ENCODE results near the gene FAM184B. TPM values are rescaled to one million over a fixed set of nuclear protein-coding genes. Genes with fewer than 3 reads are reported as not detected.

The FAM184B gene
- polyA plus RNA-seq, 3 donors, result not detected

DNA sequence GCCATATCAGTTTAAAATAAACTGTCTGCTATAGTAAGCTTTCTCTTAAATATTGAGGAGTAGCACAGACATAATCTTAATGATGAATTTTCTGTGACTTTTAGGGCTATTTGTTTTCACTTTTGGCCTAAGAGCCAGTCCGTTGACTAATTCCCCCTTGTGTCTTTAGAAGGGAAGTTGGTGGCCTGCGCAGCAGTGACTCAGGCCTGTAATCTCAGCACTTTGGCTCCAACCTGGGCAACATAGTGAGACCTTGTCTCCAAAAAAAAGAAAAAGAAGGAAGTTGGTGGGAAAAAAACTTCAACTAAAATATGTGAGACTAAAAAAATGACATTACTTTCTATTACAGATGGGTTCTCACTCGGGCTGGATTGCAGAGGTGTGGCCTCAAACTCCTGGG, 32.7 kb upstream of the FAM184B start:
- Mint-ChIP-seq H3K4me3 (peak overlapping the region; percentile 23 to 51), H3K27me3 (ENCODE audit: low read depth in 3 of 3) (no peaks in the 10 kb centered on the region), H3K36me3 (peaks cover 8 to 24% of the 10 kb centered on the region in 2 donors), H3K4me1 (peaks cover 35% of the 10 kb centered on the region), H3K27ac (peak overlapping the region; percentile 79 to 92 (median 87)), H3K9me3 (no peaks in the 10 kb centered on the region)
- intact Hi-C loops (cut with micrococcal nuclease), result loop anchor here (5.0 to 10.0 kb wide), 4 partner anchors 199 to 239 kb away; partner anchors contain the start of genes LAP3 (in 2 of the 2), LCORL (in 2 of the 2) and MED28 (in 1 of the 2)
- H3K4me1 ChIP-seq (ENCODE audit: control insufficient read depth in 1 of 2, insufficient read depth in 2 of 2, low read length in 2 of 2), result peaks cover 26 to 48% of the 10 kb centered on the region in 2 donors
- DNase-seq, result peak; percentile 81 to 91 (median 87)
- H3K4me2 ChIP-seq (replicated peaks; ENCODE audit: extremely low read depth, low read length, poor library complexity, severe bottlenecking), result peak overlapping the region; percentile 52
- peaks cover 3 to 26% of the 10 kb centered on the region in 2 donors for H3K36me3 ChIP-seq (replicated peaks in 1 of 2; ENCODE audit: control insufficient read depth in 1 of 2, insufficient read depth in 2 of 2, low read length in 2 of 2)
- WGBS (ENCODE audit: insufficient coverage), result no CpG with 5 or more reads among the region's 3 CpGs
- H3K9ac ChIP-seq (ENCODE audit: insufficient read depth, low read length, poor library complexity, severe bottlenecking), result no peak overlapping the region
- TF ChIP-seq, protein P1, sequence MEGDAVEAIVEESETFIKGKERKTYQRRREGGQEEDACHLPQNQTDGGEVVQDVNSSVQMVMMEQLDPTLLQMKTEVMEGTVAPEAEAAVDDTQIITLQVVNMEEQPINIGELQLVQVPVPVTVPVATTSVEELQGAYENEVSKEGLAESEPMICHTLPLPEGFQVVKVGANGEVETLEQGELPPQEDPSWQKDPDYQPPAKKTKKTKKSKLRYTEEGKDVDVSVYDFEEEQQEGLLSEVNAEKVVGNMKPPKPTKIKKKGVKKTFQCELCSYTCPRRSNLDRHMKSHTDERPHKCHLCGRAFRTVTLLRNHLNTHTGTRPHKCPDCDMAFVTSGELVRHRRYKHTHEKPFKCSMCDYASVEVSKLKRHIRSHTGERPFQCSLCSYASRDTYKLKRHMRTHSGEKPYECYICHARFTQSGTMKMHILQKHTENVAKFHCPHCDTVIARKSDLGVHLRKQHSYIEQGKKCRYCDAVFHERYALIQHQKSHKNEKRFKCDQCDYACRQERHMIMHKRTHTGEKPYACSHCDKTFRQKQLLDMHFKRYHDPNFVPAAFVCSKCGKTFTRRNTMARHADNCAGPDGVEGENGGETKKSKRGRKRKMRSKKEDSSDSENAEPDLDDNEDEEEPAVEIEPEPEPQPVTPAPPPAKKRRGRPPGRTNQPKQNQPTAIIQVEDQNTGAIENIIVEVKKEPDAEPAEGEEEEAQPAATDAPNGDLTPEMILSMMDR (IDR thresholded peaks at IDR 0.05), result no peak
- no peaks in the 10 kb centered on the region for H3K9me3 ChIP-seq (replicated peaks in 1 of 2; ENCODE audit: control insufficient read depth in 1 of 2, insufficient read depth in 1 of 2, low read length in 2 of 2)
- H3K79me2 ChIP-seq (ENCODE audit: insufficient read depth, low read length), result peaks cover 94% of the 10 kb centered on the region
- H3K27me3 ChIP-seq (ENCODE audit: control insufficient read depth in 2 of 2, insufficient read depth in 2 of 2, low read length in 2 of 2), result no peaks in the 10 kb centered on the region
- peak overlapping the region in 1 of 3 experiments; percentile 23 for H3K4me3 ChIP-seq (replicated peaks in 1 of 3; ENCODE audit: low read depth in 2 of 3, low read length in 3 of 3)
- H3K27ac ChIP-seq (ENCODE audit: low read depth in 1 of 2, low read length in 2 of 2), result peak overlapping the region; percentile 61 to 64
- H4K20me1 ChIP-seq (ENCODE audit: insufficient read depth, low read length), result no peaks in the 10 kb centered on the region
- peak overlapping the region; percentile 15 for H2AFZ ChIP-seq (ENCODE audit: insufficient read depth, low read depth, low read length, poor library complexity, severe bottlenecking)

DNA sequence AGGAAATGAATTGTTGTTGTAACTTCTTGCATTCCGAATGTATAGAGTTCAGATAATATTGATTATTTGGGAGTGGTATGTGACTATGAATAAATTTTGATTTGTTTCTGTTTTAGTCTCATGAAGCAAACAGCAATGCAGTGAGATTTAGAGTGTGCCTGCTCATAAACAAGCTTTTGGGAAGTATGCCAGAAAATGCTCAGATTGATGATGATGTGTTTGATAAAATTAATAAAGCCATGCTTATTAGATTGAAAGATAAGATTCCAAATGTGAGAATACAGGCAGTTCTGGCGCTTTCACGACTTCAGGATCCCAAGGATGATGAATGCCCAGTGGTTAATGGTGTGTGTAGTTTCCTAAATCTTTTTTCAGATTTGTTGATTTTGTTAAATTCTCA, 31.4 kb upstream of the FAM184B start:
- Histone ChIP-seq H4K20me1 (ENCODE audit: insufficient read depth, low read length) (peaks cover 5% of the 10 kb centered on the region), H3K27ac (ENCODE audit: low read depth in 1 of 2, low read length in 2 of 2) (peak overlapping the region in 1 of 2 donors; percentile 28), H3K9ac (ENCODE audit: insufficient read depth, low read length, poor library complexity, severe bottlenecking) (no peak overlapping the region), H3K4me3 (replicated peaks in 1 of 3; ENCODE audit: low read depth in 2 of 3, low read length in 3 of 3) (no peak overlapping the region), H3K36me3 (replicated peaks in 1 of 2; ENCODE audit: control insufficient read depth in 1 of 2, insufficient read depth in 2 of 2, low read length in 2 of 2) (peaks cover 0 to 13% of the 10 kb centered on the region in 2 donors), H3K27me3 (ENCODE audit: control insufficient read depth in 2 of 2, insufficient read depth in 2 of 2, low read length in 2 of 2) (no peaks in the 10 kb centered on the region), H3K9me3 (replicated peaks in 1 of 2; ENCODE audit: control insufficient read depth in 1 of 2, insufficient read depth in 1 of 2, low read length in 2 of 2) (no peaks in the 10 kb centered on the region), H3K4me1 (ENCODE audit: control insufficient read depth in 1 of 2, insufficient read depth in 2 of 2, low read length in 2 of 2) (peaks cover 33 to 61% of the 10 kb centered on the region in 2 donors), H3K79me2 (ENCODE audit: insufficient read depth, low read length) (peaks cover 94% of the 10 kb centered on the region), H2AFZ (ENCODE audit: insufficient read depth, low read depth, low read length, poor library complexity, severe bottlenecking) (peak overlapping the region; percentile 46), H3K4me2 (replicated peaks; ENCODE audit: extremely low read depth, low read length, poor library complexity, severe bottlenecking) (no peak overlapping the region)
- WGBS (ENCODE audit: insufficient coverage), result 80% methylated on average over 1 of the region's 3 CpGs
- peaks cover 7 to 17% of the 10 kb centered on the region in 2 donors for H3K36me3 Mint-ChIP-seq
- DNase-seq, result no peak
- H3K27ac Mint-ChIP-seq, result peak overlapping the region in 2 of 7 donors; percentile 6 to 40
- H3K4me1 Mint-ChIP-seq, result peaks cover 47% of the 10 kb centered on the region
- H3K9me3 Mint-ChIP-seq, result no peaks in the 10 kb centered on the region
- intact Hi-C loops (cut with micrococcal nuclease), result loop anchor here (5.0 to 10.0 kb wide), 4 partner anchors 198 to 238 kb away; partner anchors contain the start of genes LAP3 (in 2 of the 2), LCORL (in 2 of the 2) and MED28 (in 1 of the 2)
- H3K4me3 Mint-ChIP-seq, result no peak overlapping the region
- TF ChIP-seq, protein P1 (IDR thresholded peaks at IDR 0.05), result no peak
- no peaks in the 10 kb centered on the region for H3K27me3 Mint-ChIP-seq (ENCODE audit: low read depth in 3 of 3)

Measured in CD14-positive monocyte (primary cell).